ENCODE results near the gene FHIT. TPM values are rescaled to one million over a fixed set of nuclear protein-coding genes. Genes with fewer than 3 reads are reported as not detected.

Gene FHIT
- total and polyA plus RNA-seq, 9 donors = 5.1 to 11.8 (median 9.5) TPM

DNA sequence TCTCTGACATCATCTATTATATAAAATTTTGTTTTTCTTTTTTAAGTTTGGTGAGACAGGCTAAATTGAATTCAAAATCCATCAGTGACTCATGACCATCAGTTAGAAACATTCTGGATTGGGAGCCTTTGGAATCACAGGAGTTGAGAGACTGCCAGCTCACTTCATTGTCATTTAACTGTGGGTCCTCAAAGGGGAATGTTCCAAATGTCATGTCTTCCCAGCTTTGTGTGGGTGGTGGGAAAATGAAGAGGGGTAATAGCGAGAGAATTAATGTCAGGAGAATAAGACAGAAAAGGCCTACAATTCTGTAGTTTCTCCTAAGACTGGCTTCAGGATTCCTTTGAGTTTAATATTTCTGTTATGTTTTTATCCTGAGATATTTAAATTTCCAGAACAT lies 1051.9 kb downstream of the FHIT start:
- Histone ChIP-seq H3K4me3 (no peak overlapping the region), H3K27me3 (no peaks in the 10 kb centered on the region), H3K4me1 (ENCODE audit: insufficient read depth) (no peaks in the 10 kb centered on the region), H3K27ac (no peak overlapping the region), H3K36me3 (no peaks in the 10 kb centered on the region), H3K9me3 (no peaks in the 10 kb centered on the region)
- DNase-seq = no peak
- TF ChIP-seq EP300 (IDR thresholded peaks at IDR 0.05) (no peak), CTCF (IDR thresholded peaks at IDR 0.05) (no peak), POLR2A (IDR thresholded peaks at IDR 0.05) (no peak)
- 0 to 68% (median 0%) methylated on average over 1 of the region's 1 CpG for WGBS, 3 donors
- intact Hi-C loops (cut with DNase I) = no loop called here

- Histone ChIP-seq H3K4me3 (no peak overlapping the region), H3K9me3 (no peaks in the 10 kb centered on the region), H3K36me3 (no peaks in the 10 kb centered on the region), H3K27ac (no peak overlapping the region), H3K4me1 (ENCODE audit: insufficient read depth) (no peaks in the 10 kb centered on the region), H3K27me3 (no peaks in the 10 kb centered on the region)
- 81 to 87% (median 85%) methylated on average over 5 of the region's 5 CpGs for WGBS, 3 donors
- DNase-seq = no peak
- intact Hi-C loops (cut with DNase I) = no loop called here
- TF ChIP-seq CTCF (IDR thresholded peaks at IDR 0.05) (no peak), POLR2A (IDR thresholded peaks at IDR 0.05) (no peak), EP300 (IDR thresholded peaks at IDR 0.05) (no peak)
Measured at GRCh38 chr3:60198179-60198720, 1053.0 kb downstream of the FHIT start.

- H3K27ac ChIP-seq = no peak overlapping the region
- H3K9me3 ChIP-seq = no peaks in the 10 kb centered on the region
- no peaks in the 10 kb centered on the region for H3K36me3 ChIP-seq
- no peak for TF ChIP-seq EP300 (IDR thresholded peaks at IDR 0.05)
- no peaks in the 10 kb centered on the region for H3K4me1 ChIP-seq (ENCODE audit: insufficient read depth)
- DNase-seq = no peak
- intact Hi-C loops (cut with DNase I) = no loop called here
- no peak overlapping the region for H3K4me3 ChIP-seq
- 90 to 91% (median 91%) methylated on average over 7 of the region's 7 CpGs for WGBS, 3 donors
- H3K27me3 ChIP-seq = no peaks in the 10 kb centered on the region
Measured at GRCh38 chr3:60192297-60193114, 1058.7 kb downstream of the FHIT start.

GRCh38 chr3:60190073-60190472 lies 1061.2 kb downstream of the FHIT start:
- Histone ChIP-seq H3K4me1 (ENCODE audit: insufficient read depth) (no peaks in the 10 kb centered on the region), H3K9me3 (no peaks in the 10 kb centered on the region), H3K4me3 (no peak overlapping the region), H3K27ac (no peak overlapping the region), H3K27me3 (no peaks in the 10 kb centered on the region), H3K36me3 (no peaks in the 10 kb centered on the region)
- intact Hi-C loops (cut with DNase I) = no loop called here
- TF ChIP-seq EP300 (IDR thresholded peaks at IDR 0.05) (no peak), CTCF (IDR thresholded peaks at IDR 0.05) (no peak), POLR2A (IDR thresholded peaks at IDR 0.05) (no peak)
- WGBS, 3 donors = 28 to 34% (median 31%) methylated on average over 2 of the region's 2 CpGs
- DNase-seq = no peak

DNA sequence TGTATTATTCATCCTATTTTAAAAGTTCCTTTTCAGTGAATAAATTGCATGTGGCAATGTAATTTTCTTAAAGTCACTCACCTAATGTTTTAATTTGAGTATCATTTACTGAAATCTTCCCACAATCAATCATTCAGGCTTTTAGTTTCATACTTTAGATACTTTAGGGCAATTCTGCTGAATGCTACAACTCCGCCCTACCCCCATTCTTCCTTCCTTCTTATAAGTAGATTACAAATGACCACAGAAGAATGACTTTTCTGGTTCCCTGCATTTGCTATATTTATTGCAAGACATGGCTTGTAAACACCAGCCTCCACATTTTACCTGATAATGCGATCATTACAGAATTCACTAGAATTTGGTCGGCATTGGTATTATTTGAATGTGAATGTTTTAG lies 1061.9 kb downstream of the FHIT start:
- WGBS, 3 donors = 95 to 97% (median 95%) methylated on average over 3 of the region's 3 CpGs
- DNase-seq = no peak
- Histone ChIP-seq H3K4me3 (no peak overlapping the region), H3K4me1 (ENCODE audit: insufficient read depth) (no peaks in the 10 kb centered on the region), H3K27ac (no peak overlapping the region), H3K27me3 (no peaks in the 10 kb centered on the region), H3K9me3 (no peaks in the 10 kb centered on the region), H3K36me3 (no peaks in the 10 kb centered on the region)
- TF ChIP-seq EP300 (IDR thresholded peaks at IDR 0.05) (no peak), POLR2A (IDR thresholded peaks at IDR 0.05) (no peak), CTCF (IDR thresholded peaks at IDR 0.05) (no peak)
- intact Hi-C loops (cut with DNase I) = no loop called here

Data from ovary (tissue), 9 donors.